Progenitor cell of endocrine pancreas (in vitro differentiated cells): ENCODE results near the gene TNK2. TPM values are rescaled to one million over a fixed set of nuclear protein-coding genes. Genes with fewer than 3 reads are reported as not detected.
A peak's percentile ranks its signal among the peaks of the same experiment; 100 is the strongest.

Source experiments
- DNase-seq: peaks from one replicate; pipeline ENCODE4 v3.0.0; 2021; ENCODE audit warnings: low spot score; ENCODE audit not compliant: unreplicated experiment
- H3K27ac Mint-ChIP-seq: 2 replicates; pipeline ENCODE4 v1.8.0; 2021; ENCODE audit warnings: mild to moderate bottlenecking, moderate library complexity, mixed read lengths
- H3K27me3 Mint-ChIP-seq: 2 replicates; pipeline ENCODE4 v1.8.0; 2021; ENCODE audit warnings: mixed read lengths
- H3K36me3 Mint-ChIP-seq: 2 replicates; pipeline ENCODE4 v1.8.0; 2022; ENCODE audit warnings: mixed read lengths; ENCODE audit not compliant: insufficient read depth
- H3K4me1 Mint-ChIP-seq: 2 replicates; pipeline ENCODE4 v1.8.0; 2021; ENCODE audit warnings: low read depth, mixed read lengths
- H3K4me3 Mint-ChIP-seq: 2 replicates; pipeline ENCODE4 v1.8.0; 2021; ENCODE audit warnings: low read depth, mild to moderate bottlenecking, moderate library complexity, mixed read lengths
- H3K9me3 Mint-ChIP-seq: 2 replicates; pipeline ENCODE4 v1.8.0; 2021; ENCODE audit warnings: low read depth, mixed read lengths
- CTCF ChIP-seq: fragments of 200-600 bp; sonication (generic); IDR thresholded peaks from one replicate; pipeline ENCODE4 v1.5.0; 2021; ENCODE audit warnings: antibody characterized with exemption, mild to moderate bottlenecking; ENCODE audit not compliant: unreplicated experiment
- total RNA-seq: library from RNA; stranded (reverse); gene quantifications from 2 replicates; pipeline ENCODE4 v1.2.1, GENCODE V29; 2021

The TNK2 gene
- total RNA-seq, 1 donor from 2014 or later = 73.6 TPM

GRCh38 chr3:195908694-195909581, 587 bp upstream of the TNK2 start:
- DNase-seq = no peak
- Mint-ChIP-seq H3K36me3 (peaks cover 3% of the 10 kb centered on the region), H3K4me1 (peaks cover 33% of the 10 kb centered on the region)

GRCh38 chr3:195907684-195907933, 742 bp downstream of the TNK2 start:
- Mint-ChIP-seq H3K27ac (no peak overlapping the region), H3K9me3 (no peaks in the 10 kb centered on the region), H3K4me3 (peak overlapping the region; percentile 81), H3K4me1 (peaks cover 33% of the 10 kb centered on the region), H3K36me3 (peaks cover 3% of the 10 kb centered on the region), H3K27me3 (no peaks in the 10 kb centered on the region)
- TF ChIP-seq CTCF = no peak
- no peak for DNase-seq

More at GRCh38 chr3:195908694-195909581, 587 bp upstream of the TNK2 start:
- no peak overlapping the region for H3K27ac Mint-ChIP-seq
- H3K27me3 Mint-ChIP-seq = no peaks in the 10 kb centered on the region
- H3K9me3 Mint-ChIP-seq = no peaks in the 10 kb centered on the region
- TF ChIP-seq CTCF = no peak
- peak overlapping the region; percentile 81 for H3K4me3 Mint-ChIP-seq

- peak overlapping the region; percentile 50 for H3K27ac Mint-ChIP-seq
- peaks cover 3% of the 10 kb centered on the region for H3K36me3 Mint-ChIP-seq
- peak overlapping the region; percentile 81 for H3K4me3 Mint-ChIP-seq
- peaks cover 33% of the 10 kb centered on the region for H3K4me1 Mint-ChIP-seq
- DNase-seq = no peak
- no peak for TF ChIP-seq CTCF
- no peaks in the 10 kb centered on the region for H3K9me3 Mint-ChIP-seq
- H3K27me3 Mint-ChIP-seq = no peaks in the 10 kb centered on the region
Measured at GRCh38 chr3:195906865-195907683, 1.3 kb downstream of the TNK2 start.

DNA sequence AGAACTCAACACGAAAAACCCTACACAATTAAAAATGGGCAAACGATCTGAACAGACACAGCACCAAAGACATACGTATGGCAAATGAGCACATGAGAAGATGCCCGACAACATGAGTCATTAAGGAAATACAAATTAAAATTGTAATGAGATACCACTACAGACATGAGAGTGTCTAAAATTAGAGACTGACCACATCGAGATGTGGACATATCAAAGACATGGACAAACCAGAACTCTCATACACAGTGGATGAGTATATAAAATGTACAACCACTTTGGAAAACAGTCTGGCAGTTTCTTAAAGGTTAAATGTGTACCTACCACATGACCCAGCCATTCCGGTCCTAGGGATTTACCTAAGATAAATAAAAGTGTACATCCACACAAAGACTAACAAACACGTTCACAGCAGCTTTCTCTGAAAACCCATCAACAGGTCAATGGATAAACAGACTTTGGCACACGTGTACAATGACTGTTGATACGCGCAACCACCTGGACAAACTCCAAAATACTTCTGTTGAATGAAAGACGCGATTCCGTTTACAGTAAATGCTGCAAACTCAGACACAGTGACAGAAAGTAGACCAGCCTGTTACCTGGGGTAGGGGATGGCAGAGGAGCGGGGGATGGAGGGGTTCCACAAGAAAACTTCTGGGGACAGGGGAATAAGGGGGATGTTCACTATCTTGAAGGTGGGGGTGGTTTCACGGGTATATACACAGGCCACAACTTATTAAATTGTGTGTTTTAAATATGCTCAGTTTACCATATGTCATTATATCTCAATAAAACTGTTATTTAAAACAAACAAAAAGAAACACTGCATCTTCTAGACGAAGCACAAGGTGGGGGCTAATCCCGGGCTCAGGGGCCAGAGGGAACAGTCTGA, 2.1 kb downstream of the TNK2 start:
- H3K4me1 Mint-ChIP-seq = peaks cover 30% of the 10 kb centered on the region
- no peak for TF ChIP-seq CTCF
- peaks cover 3% of the 10 kb centered on the region for H3K36me3 Mint-ChIP-seq
- DNase-seq = no peak
- H3K4me3 Mint-ChIP-seq = peak overlapping the region; percentile 55
- H3K27me3 Mint-ChIP-seq = no peaks in the 10 kb centered on the region
- H3K9me3 Mint-ChIP-seq = no peaks in the 10 kb centered on the region
- H3K27ac Mint-ChIP-seq = no peak overlapping the region

GRCh38 chr3:195904368-195904767, 4.0 kb downstream of the TNK2 start:
- H3K27me3 Mint-ChIP-seq = no peaks in the 10 kb centered on the region
- H3K9me3 Mint-ChIP-seq = no peaks in the 10 kb centered on the region
- H3K27ac Mint-ChIP-seq = no peak overlapping the region
- no peak for DNase-seq
- no peak for TF ChIP-seq CTCF
- no peak overlapping the region for H3K4me3 Mint-ChIP-seq
- peaks cover 26% of the 10 kb centered on the region for H3K4me1 Mint-ChIP-seq
- peaks cover 3% of the 10 kb centered on the region for H3K36me3 Mint-ChIP-seq
